ENCODE results near the gene KIF23. TPM values are rescaled to one million over a fixed set of nuclear protein-coding genes. Genes with fewer than 3 reads are reported as not detected.
A peak's percentile ranks its signal among the peaks of the same experiment; 100 is the strongest.

KIF23 gene
- total RNA-seq, 2 experiments from 2014 or later: 45.4 to 47.0 TPM

DNA sequence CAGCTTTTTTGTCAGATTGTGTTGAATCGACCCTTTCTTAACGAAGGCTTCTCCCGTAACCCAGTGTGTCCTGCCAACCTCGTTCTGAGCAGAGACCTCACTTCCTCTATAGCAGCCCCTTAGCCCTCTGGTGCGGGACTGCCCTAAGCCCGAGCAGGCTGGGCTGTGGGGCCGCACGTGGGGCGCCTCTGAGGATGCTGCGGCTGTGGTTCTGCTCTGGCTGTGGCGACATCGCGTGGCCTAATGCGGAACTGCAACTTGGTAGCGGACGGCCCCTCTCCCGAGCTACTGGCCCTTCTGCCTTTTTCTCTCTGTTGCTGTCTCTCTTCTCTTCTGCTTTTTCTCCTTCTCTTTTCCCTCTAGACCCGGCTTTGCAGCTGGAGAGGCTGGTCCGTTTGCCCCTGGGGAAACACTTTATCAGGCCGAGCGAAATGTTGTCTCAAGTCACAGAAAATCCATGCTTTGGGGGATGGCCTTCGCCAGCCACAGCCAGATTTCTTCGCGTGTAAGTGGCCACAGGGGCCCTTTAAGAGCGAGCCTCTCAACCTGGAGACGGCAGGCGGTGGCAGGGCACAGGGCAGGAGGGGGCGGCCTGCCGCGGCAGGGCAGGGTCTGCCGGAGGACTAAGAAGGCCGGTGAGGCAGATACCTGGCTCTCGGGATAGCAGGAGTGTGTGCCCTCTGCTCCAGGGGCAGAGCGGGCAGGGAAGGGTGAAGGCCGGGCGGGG, 19.4 kb upstream of the KIF23 start:
- ATAC-seq (peak; percentile 98), DNase-seq (peak; percentile 90)
- H3K4me1 Mint-ChIP-seq (ENCODE audit: low read depth): peaks cover 6% of the 10 kb centered on the region
- no peaks in the 10 kb centered on the region for H3K9me3 Mint-ChIP-seq
- no peaks in the 10 kb centered on the region for H3K36me3 Mint-ChIP-seq (ENCODE audit: low read depth)
- ChIA-PET POLR2A (interaction anchor here (0.5 kb wide), 1 partner anchor 55 kb away, joined by 3 read pairs; no protein-coding TSS in a partner anchor), CTCF (interaction anchor here (0.6 to 3.4 kb wide), 23 partner anchors 9 to 470 kb away, joined by 3 to 18 read pairs (median 4); partner anchors contain the start of gene GLCE)
- H3K27ac Mint-ChIP-seq: no peak overlapping the region
- intact Hi-C loops (cut with micrococcal nuclease): loop anchor here (5.0 kb wide), 1 partner anchor 337 kb away; no protein-coding TSS in a partner anchor
- TF ChIP-seq, protein P1, sequence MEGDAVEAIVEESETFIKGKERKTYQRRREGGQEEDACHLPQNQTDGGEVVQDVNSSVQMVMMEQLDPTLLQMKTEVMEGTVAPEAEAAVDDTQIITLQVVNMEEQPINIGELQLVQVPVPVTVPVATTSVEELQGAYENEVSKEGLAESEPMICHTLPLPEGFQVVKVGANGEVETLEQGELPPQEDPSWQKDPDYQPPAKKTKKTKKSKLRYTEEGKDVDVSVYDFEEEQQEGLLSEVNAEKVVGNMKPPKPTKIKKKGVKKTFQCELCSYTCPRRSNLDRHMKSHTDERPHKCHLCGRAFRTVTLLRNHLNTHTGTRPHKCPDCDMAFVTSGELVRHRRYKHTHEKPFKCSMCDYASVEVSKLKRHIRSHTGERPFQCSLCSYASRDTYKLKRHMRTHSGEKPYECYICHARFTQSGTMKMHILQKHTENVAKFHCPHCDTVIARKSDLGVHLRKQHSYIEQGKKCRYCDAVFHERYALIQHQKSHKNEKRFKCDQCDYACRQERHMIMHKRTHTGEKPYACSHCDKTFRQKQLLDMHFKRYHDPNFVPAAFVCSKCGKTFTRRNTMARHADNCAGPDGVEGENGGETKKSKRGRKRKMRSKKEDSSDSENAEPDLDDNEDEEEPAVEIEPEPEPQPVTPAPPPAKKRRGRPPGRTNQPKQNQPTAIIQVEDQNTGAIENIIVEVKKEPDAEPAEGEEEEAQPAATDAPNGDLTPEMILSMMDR (IDR thresholded peaks at IDR 0.05): peak; percentile 96
- no peak overlapping the region for H3K4me3 Mint-ChIP-seq
- peaks cover 3% of the 10 kb centered on the region for H3K27me3 Mint-ChIP-seq

- Mint-ChIP-seq H3K4me3 (no peak overlapping the region), H3K27me3 (peaks cover 3% of the 10 kb centered on the region), H3K9me3 (no peaks in the 10 kb centered on the region), H3K4me1 (ENCODE audit: low read depth) (peaks cover 8% of the 10 kb centered on the region), H3K27ac (no peak overlapping the region), H3K36me3 (ENCODE audit: low read depth) (no peaks in the 10 kb centered on the region)
- ChIA-PET POLR2A (no interaction called here), CTCF (interaction anchor here (1.0 to 3.4 kb wide), 10 partner anchors 8 to 471 kb away, joined by 3 to 18 read pairs (median 6); no protein-coding TSS in a partner anchor)
- TF ChIP-seq, protein P1 (IDR thresholded peaks at IDR 0.05): no peak
- intact Hi-C loops (cut with micrococcal nuclease): no loop called here
- ATAC-seq: no peak
- DNase-seq: no peak
These were observed 18.7 kb upstream of the KIF23 start for GRCh38 chr15:69395460-69395859.

DNA sequence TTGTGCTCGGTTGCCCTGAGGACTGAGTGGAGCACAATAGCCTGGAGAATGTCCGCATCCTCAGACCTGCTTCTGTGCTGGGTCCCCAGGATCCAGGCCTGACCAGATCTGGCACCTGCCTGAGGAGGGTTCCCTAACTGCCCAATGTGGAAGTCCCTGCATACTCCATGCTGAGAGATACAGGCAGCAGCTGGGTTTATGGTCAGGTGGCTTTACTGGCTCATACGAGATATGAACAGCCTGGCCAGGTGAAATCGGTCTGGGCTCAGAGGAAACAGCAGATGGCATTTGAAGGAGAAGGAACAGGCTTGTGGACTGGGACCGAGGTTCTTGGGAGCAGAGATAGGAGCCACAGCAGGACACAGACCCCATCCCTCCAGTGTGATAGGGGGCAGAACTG, 18.2 kb upstream of the KIF23 start:
- Mint-ChIP-seq H3K27ac (no peak overlapping the region), H3K4me1 (ENCODE audit: low read depth) (peaks cover 13% of the 10 kb centered on the region), H3K9me3 (no peaks in the 10 kb centered on the region), H3K36me3 (ENCODE audit: low read depth) (no peaks in the 10 kb centered on the region), H3K27me3 (peaks cover 3% of the 10 kb centered on the region), H3K4me3 (no peak overlapping the region)
- CTCF ChIA-PET: interaction anchor here (1.4 to 3.4 kb wide), 4 partner anchors 9 to 471 kb away, joined by 3 to 17 read pairs (median 4); no protein-coding TSS in a partner anchor
- TF ChIP-seq, protein P1 (IDR thresholded peaks at IDR 0.05): no peak
- POLR2A ChIA-PET: interaction anchor here (0.9 kb wide), 1 partner anchor 57 kb away, joined by 3 read pairs; no protein-coding TSS in a partner anchor
- DNase-seq (no peak), ATAC-seq (no peak)
- intact Hi-C loops (cut with micrococcal nuclease): no loop called here

GRCh38 chr15:69398491-69398891, 15.7 kb upstream of the KIF23 start:
- TF ChIP-seq, protein P1 (IDR thresholded peaks at IDR 0.05): no peak
- ChIA-PET CTCF (no interaction called here), POLR2A (no interaction called here)
- Mint-ChIP-seq H3K27me3 (peaks cover 5% of the 10 kb centered on the region), H3K4me1 (ENCODE audit: low read depth) (peaks cover 16% of the 10 kb centered on the region), H3K9me3 (no peaks in the 10 kb centered on the region), H3K4me3 (no peak overlapping the region), H3K27ac (no peak overlapping the region), H3K36me3 (ENCODE audit: low read depth) (no peaks in the 10 kb centered on the region)
- intact Hi-C loops (cut with micrococcal nuclease): no loop called here
- DNase-seq (no peak), ATAC-seq (no peak)

GRCh38 chr15:69400850-69401249, 13.3 kb upstream of the KIF23 start:
- peak; percentile 92 for ATAC-seq
- TF ChIP-seq, protein P1 (IDR thresholded peaks at IDR 0.05): no peak
- Mint-ChIP-seq H3K9me3 (no peaks in the 10 kb centered on the region), H3K4me3 (no peak overlapping the region), H3K4me1 (ENCODE audit: low read depth) (peaks cover 10% of the 10 kb centered on the region), H3K27ac (no peak overlapping the region), H3K36me3 (ENCODE audit: low read depth) (no peaks in the 10 kb centered on the region), H3K27me3 (peaks cover 5% of the 10 kb centered on the region)
- ChIA-PET POLR2A (interaction anchor here (1.0 kb wide), 1 partner anchor 325 kb away, joined by 3 read pairs; no protein-coding TSS in a partner anchor), CTCF (interaction anchor here (1.0 to 1.8 kb wide), 3 partner anchors 52 to 342 kb away, joined by 3 to 6 read pairs (median 4); partner anchors contain the start of gene RPLP1)
- peak; percentile 62 for DNase-seq
- intact Hi-C loops (cut with micrococcal nuclease): no loop called here
